Measurements from ENCODE around the gene ZNF362.

Gene ZNF362

DNA sequence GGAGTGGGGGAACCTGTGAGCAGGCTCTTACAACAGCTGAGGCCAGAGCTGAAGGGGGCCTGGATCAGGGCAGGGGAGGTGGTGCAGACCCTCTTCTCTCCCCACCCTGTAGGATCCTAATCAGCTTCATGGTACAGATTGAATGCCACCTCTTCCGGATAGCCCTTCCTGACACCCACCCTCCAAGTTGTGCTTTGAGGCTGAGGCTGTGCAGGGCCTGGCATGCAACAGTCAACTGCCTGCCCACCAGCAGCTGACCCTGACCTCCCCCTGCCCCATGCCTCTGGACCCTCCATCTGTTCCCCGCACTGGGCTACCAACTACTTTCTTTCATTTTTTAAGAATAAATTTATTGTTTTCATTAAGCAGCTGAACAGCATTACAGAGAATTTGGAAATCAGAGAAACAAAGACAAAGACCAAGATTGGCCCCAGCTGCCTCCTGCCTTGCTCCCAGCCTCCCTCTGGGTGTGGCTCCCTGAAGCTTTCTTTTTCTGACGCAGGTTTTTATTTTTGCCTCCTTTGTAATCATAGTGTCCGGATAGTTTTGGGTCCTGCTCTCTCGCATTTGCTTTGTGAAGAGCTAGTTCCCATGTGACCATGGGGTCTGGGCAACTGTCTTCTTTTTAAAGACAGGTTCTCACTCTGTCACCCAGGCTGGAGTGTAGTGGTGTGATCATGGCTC lies 12.8 kb downstream of the ZNF362 start:
- no peak for DNase-seq (ENCODE audit: low spot score)

GRCh38 chr1:33269621-33270020 lies 13.3 kb downstream of the ZNF362 start:
- no peak for DNase-seq (ENCODE audit: low spot score)

DNA sequence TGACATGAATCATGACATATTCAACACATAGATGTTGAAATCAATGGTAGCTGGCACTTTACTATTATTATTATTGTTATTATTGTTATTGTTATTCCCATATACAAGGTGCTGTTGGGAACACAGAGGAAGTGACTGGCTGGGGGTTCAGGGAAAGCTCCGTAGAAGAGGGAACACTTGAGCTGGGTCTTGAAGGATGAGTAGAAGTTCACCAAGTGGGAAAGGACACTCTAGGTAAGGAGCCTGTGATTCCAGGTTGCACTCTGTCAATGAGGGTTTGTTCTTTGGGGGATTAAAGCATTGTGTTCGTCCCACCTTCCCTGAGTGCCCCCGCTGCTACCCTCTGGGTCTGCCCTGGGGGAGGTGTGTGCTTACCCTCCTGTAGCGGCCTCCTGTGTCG lies 14.1 kb downstream of the ZNF362 start:
- no peak for DNase-seq (ENCODE audit: low spot score)

DNA sequence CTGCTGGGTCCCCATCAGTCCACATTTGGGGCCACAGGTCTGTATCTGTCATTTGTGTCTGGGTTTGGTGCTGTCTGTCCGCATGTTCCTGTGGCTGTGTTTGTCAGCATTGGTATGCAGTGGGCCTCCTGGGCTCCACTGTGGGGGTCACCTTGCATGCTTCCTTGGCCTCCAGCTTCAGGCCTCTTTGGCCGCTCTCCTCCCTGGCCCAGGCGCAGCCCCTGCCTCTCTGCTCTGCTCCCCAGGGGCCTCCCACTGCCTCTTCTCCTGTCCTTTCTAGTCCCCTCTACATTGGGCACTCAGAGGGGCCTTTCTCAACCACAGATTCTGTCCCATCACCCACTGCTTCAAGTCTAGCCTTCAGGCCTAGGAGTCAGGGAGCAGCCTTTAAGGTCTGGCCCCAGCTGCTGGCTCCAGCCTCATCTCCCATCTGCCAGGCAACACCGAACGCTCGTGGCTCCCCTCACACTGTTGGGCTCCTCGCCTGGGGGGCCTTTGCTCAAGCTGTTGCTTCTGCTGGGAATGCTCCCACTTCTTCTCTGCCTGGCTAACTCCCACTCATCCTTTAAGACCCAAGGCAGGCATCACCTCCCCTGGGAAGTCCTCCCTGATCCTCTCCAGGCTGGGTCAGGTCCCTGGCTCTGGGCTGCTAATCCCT lies 14.6 kb downstream of the ZNF362 start:
- DNase-seq (ENCODE audit: low spot score) = no peak

DNA sequence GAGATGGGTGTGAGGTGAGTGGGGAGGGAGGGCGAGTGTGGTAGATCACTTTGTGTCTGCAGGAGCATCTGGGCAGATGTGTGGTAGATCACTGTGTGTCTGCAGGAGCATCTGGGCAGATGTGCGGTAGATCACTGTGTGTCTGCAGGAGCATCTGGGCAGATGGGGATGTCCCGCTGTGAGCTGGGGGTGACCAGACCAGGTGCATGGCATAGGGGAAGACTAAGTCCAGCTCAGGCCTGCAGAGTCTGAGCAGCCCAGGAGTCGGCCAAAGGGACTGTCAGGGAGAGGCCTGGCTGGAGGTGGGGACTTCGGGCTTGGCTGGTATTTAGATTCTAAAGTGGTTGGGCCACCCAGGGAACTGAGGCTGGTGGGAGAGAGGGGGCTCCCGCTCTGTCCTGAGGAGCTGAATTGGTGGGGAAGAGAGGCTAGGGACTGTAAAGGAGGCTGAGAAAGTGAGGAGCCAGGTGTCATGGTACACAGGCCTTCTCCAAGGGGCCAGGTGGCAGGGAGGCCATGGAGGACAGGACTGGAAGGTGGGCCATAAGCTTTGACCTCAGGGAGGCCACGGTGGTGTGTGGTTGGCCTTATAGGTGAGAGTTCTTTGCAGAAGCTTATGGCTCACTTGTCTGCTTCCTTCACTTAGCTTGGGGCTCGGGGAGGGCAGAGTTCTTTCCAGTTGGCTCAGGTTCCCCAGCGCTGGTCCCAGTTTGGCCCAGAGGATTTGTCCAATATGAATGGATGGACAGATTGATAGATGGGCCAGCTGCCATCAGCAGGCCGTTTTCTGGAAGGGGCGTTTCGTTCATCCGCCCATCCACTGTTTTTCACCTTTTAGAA lies 15.6 kb downstream of the ZNF362 start:
- no peak for DNase-seq (ENCODE audit: low spot score)

DNA sequence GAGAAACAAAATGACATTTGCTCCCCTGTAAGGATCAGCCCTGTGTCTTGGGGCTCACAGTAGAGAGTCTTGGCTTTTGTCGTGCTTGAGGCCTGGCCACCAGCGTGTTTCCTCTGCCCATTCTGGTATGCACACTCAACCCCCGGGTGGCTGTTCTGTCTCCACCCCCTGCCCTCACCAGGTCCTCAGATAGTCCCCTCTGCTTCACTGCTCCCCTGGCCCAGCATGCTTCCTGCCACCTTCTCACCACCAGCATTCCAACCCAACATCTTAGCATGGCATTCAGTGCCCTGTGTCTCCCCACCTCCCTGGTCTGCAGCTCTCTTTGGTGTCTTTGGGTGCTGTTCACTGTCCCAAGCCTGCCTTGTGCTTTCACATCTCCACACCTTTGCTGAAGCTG lies 16.2 kb downstream of the ZNF362 start:
- DNase-seq (ENCODE audit: low spot score) = no peak

DNA sequence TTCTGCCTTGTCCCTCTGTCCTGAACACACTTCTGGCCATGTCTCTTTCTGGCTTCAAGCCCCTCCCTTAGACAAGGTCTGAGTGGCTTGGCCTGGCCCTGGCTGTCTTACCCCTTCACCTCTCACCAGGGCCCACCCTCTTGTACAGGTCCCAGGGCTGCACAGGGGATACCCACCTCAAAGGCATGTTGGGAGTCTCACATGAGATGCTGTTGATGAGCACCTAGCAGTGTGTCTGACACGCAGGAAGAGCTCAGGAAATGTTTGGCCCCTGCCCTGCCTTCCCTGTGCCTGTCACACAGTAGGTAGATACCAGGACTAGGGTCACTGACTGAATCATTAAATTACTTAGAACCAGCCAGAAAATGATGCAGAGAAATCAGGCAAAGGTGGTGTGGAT lies 16.6 kb downstream of the ZNF362 start:
- no peak for DNase-seq (ENCODE audit: low spot score)

- no peak for DNase-seq (ENCODE audit: low spot score)
Observed at GRCh38 chr1:33273406-33273805, 17.1 kb downstream of the ZNF362 start.

GRCh38 chr1:33273961-33274371 lies 17.7 kb downstream of the ZNF362 start:
- DNase-seq (ENCODE audit: low spot score) = no peak

DNA sequence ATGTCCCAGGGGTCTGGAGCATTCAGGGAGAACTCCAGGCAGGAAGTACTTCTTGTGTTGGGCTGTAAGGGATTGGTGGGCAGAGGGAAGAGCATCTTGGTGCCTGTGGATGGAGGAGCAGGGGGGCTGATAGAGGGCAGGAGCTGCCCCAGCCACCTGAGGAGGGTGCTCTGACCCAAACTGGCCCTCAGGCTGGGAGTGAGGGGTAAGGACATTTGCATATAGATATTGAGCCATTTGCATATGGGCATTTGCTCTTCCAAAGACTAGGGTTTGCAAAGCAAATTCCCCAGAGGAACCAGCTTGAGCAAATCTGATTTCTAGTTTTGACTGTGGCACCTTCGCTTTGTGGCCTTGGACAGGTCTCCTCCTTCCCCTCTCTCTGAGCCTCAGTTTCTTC lies 18.2 kb downstream of the ZNF362 start:
- no peak for DNase-seq (ENCODE audit: low spot score)

GRCh38 chr1:33275195-33275594 lies 18.9 kb downstream of the ZNF362 start:
- no peak for DNase-seq (ENCODE audit: low spot score)

DNA sequence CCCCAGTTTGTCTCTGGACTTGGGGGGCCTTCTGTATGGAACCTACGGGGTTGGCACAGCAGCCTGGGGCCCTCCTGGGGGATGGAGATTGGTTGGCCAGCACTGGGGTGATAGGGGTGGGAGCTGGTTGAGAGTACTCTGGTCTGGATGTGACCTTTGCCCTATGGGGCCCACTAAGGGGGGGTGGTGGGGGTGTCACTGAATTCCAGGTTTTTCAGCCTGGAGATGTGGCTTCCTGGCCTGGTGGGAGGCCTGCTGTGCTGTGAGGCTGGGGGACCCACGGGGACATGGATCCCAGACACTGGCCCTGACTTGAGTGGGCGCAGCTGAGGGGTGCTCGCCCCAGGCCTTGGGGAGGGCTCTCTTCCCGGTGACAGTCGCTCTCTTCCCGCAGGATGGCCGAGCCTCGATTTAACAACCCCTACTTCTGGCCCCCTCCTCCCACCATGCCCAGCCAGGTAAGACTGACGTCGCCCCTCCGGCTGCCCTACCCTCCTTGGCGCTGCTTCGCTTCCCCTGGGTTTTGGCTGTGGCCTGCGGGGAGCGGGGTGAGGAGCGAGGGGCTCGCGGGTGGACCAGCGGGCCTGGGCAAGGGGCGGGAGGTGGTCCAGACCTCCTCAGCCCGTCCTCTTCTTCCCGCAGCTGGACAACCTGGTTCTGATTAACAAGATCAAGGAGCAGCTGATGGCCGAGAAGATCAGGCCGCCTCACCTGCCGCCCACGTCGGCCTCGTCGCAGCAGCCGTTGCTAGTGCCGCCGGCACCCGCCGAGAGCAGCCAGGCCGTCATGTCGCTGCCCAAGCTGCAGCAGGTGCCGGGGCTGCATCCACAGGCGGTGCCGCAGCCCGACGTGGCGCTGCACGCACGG lies 19.6 kb downstream of the ZNF362 start:
- no peak for DNase-seq (ENCODE audit: low spot score)

- no peak for DNase-seq (ENCODE audit: low spot score)
Observed at GRCh38 chr1:33276573-33277298, 20.4 kb downstream of the ZNF362 start.

GRCh38 chr1:33277488-33278084 lies 21.3 kb downstream of the ZNF362 start:
- no peak for DNase-seq (ENCODE audit: low spot score)

DNA sequence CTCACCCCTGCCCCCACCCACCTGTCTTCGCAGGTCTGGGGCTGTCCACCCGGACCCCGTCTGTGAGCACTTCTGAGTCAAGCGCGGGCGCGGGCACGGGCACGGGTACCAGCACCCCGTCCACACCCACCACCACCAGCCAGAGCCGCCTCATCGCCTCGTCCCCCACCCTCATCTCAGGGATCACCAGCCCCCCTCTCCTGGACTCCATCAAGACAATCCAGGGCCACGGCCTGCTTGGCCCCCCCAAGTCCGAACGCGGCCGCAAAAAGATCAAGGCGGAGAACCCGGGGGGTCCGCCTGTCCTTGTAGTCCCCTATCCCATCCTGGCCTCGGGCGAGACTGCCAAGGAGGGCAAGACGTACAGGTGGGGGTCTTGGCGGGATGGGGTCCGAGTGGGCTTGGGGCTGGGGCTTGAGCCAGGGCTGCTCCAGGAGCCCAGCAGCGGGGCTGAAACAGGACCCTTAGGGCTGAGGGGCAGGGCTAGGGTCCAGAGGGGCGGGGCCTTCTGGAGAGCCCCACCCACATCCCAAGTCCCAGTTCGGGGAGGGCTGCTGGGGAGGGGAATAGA lies 23.9 kb downstream of the ZNF362 start:
- no peak for DNase-seq (ENCODE audit: low spot score)

DNA sequence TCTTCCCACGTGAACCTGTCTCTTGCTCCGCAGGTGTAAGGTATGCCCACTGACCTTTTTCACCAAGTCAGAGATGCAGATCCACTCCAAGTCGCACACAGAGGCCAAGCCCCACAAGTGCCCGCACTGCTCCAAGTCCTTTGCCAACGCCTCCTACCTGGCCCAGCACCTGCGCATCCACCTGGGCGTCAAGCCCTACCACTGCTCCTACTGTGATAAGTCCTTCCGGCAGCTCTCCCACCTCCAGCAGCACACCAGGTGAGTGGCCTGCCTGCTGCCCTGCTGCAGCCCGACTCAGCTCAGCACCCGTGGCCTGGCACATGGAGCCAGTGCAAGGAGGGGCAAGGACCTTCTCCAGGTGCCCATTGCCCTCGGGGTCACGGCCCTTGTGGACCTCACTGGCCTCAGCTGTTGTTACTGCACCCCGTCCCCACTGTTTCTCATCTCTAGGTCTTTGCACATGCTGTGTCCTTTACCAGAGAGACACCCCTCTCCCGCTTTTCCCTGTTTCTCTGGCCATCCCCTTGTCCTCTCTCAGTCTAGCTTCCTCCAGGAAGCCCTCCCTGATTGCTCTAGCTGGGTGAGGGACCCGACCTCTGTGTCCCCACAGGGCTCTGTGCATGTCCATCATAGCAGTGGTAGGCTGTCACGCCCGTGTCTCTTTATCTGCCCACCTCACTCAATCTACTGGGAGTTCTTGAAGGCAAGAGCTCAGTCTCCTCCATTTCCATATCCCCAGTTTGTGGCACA lies 25.4 kb downstream of the ZNF362 start:
- no peak for DNase-seq (ENCODE audit: low spot score)

GRCh38 chr1:33282791-33283190 lies 26.5 kb downstream of the ZNF362 start:
- DNase-seq (ENCODE audit: low spot score) = no peak

DNA sequence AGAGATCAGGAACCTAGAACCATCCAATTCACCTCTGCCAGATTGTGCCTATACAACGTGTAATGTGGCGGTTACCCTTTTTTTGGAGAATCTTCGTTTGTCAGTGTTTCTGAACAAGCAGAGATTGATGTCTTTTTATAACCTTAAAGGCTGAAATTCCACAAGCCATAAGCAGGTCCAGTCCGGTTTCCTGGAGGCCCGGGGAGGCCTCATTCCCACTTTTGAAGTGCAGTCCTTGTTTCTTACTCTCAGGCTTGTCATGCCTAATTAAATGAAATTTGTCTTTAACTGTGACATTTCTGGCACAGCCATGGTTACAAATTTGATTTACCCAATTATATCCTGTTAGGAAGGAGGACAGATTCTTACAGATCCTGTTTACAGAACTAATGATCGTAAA lies 27.8 kb downstream of the ZNF362 start:
- no peak for DNase-seq (ENCODE audit: low spot score)

- DNase-seq (ENCODE audit: low spot score) = no peak
Observed at GRCh38 chr1:33286451-33287185, 30.3 kb downstream of the ZNF362 start.

Data from LoVo (cell line).